ENCODE data around the gene ZFP28.

Gene ZFP28

GRCh38 chr19:56596676-56597075, 57.9 kb downstream of the ZFP28 start:
- DNase-seq (ENCODE audit: low read depth) = no peak

- peak; percentile 4 for DNase-seq (ENCODE audit: low read depth)
Observed at GRCh38 chr19:56597696-56598095, 58.9 kb downstream of the ZFP28 start.

GRCh38 chr19:56601375-56601774, 62.6 kb downstream of the ZFP28 start:
- DNase-seq (ENCODE audit: low read depth) = peak; percentile 16

- no peak for DNase-seq (ENCODE audit: low read depth)
Observed at GRCh38 chr19:56603829-56604228, 65.1 kb downstream of the ZFP28 start.
